ENCODE data around the gene IL3. TPM values are rescaled to one million over a fixed set of nuclear protein-coding genes. Genes with fewer than 3 reads are reported as not detected.

Gene IL3
- total RNA-seq, 1 donor from 2014 or later, result not detected

DNA sequence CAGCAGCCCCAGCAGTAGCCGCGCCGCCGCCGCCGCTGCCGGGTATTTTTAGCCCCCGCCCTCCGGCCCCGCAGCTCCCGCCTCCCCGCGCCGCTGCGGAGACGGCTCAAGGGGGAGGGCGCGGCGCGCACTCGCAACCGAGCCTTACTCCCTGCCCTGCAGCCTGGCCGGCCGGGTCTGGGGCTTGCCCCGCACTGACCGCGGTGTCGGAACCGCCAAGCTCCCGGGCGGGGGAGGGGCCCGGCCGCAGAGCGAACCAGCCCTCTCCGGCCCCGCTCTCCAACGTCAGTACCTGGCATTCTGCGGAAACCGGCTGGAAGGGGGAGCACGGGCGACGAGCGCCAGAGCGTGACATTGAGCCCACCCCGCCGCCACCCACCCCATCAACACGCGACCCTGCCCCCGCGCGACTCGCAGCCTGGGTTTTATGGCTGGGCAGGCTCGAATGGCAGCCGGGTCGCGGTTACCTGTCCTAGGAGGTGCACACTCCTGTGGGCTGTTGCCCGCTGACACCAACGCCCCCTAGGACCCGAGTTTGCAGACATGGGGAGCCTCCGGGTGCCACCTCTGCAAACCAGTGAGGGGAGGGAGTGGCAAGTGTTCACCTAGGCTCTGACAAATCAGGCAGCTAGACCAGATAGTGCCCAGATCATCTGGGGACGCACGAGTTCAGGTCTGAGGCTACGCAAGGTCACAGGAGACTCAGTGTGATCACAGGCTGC, 48.7 kb upstream of the IL3 start, which contains the start of gene ACSL6:
Gene ACSL6, minus strand, starts transcription at position 37 of the 722 bp plus-strand sequence. CDS start 105 bp downstream, outside the sequence.
- Histone ChIP-seq H4K20me1 (ENCODE audit: insufficient read depth, low read length) (no peaks in the 10 kb centered on the region), H3K4me2 (ENCODE audit: low read length) (peak within 1 kb of the TSS; percentile 81), H3K79me2 (ENCODE audit: insufficient read depth, low read length) (no peaks in the 10 kb centered on the region), H3K27ac (ENCODE audit: low read depth, low read length) (no peak within 1 kb of the TSS), H3K4me3 (ENCODE audit: insufficient read depth, low read depth, low read length) (peak within 1 kb of the TSS; percentile 38), H2AFZ (ENCODE audit: low read depth, low read length) (peak within 1 kb of the TSS; percentile 55), H3K4me1 (ENCODE audit: insufficient read depth, low read length) (no peaks in the 10 kb centered on the region), H3K9ac (ENCODE audit: low read length) (no peak within 1 kb of the TSS), H3K9me3 (ENCODE audit: insufficient read depth, low read depth, low read length) (no peaks in the 10 kb centered on the region), H3K36me3 (ENCODE audit: insufficient read depth, low read length) (no peaks in the 10 kb centered on the region), H3K27me3 (ENCODE audit: insufficient read depth, low read length) (peaks cover 29% of the 10 kb centered on the region)
- Mint-ChIP-seq H3K4me3 (ENCODE audit: unreplicated experiment) (peak within 1 kb of the TSS; percentile 77), H3K36me3 (ENCODE audit: low read depth, unreplicated experiment) (peaks cover under 1% of the 10 kb centered on the region), H3K27ac (ENCODE audit: unreplicated experiment) (no peak within 1 kb of the TSS), H3K4me1 (ENCODE audit: low read depth, unreplicated experiment) (no peaks in the 10 kb centered on the region), H3K27me3 (ENCODE audit: low read depth, unreplicated experiment) (peaks cover 66% of the 10 kb centered on the region), H3K9me3 (ENCODE audit: unreplicated experiment) (peaks cover 5% of the 10 kb centered on the region)
- TF ChIP-seq, protein P1, sequence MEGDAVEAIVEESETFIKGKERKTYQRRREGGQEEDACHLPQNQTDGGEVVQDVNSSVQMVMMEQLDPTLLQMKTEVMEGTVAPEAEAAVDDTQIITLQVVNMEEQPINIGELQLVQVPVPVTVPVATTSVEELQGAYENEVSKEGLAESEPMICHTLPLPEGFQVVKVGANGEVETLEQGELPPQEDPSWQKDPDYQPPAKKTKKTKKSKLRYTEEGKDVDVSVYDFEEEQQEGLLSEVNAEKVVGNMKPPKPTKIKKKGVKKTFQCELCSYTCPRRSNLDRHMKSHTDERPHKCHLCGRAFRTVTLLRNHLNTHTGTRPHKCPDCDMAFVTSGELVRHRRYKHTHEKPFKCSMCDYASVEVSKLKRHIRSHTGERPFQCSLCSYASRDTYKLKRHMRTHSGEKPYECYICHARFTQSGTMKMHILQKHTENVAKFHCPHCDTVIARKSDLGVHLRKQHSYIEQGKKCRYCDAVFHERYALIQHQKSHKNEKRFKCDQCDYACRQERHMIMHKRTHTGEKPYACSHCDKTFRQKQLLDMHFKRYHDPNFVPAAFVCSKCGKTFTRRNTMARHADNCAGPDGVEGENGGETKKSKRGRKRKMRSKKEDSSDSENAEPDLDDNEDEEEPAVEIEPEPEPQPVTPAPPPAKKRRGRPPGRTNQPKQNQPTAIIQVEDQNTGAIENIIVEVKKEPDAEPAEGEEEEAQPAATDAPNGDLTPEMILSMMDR (IDR thresholded peaks at IDR 0.05; ENCODE audit: insufficient read depth, low read depth, low read length), result no peak
- peak; percentile 84 for TF ChIP-seq EZH2 (IDR thresholded peaks at IDR 0.05; ENCODE audit: insufficient read depth, low read length)
- DNase-seq (ENCODE audit: low read depth), result no peak
- no peak for FAIRE-seq

DNA sequence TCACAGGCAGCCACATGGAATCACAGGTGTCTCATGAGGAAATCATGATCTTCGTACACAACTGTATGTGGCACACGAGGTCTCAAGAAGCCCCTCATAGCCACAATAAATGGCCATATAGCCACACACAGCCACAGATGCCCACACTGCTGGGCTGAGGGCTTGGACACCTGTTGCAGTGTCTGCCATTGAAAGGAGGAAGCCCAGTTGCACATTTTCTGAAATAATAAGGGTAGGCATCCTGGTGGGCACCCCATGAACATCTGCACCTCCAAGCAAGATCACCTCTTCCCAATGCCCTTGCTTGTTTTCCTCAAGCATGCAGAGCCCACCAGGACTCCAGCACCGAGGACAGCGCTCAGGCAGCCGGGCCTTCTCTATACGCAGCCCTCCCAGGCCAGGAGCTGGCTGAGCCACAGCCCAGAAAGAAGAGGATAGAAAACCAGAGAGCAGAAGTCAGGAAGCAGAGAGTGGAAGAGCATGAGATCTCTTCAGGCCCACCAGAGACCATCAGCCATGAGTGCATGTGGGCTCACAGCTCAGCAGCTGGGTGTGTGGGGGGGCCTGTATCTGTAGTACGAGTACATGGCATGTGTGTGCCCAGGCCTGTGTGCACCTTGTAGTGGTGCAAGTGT, 48.0 kb upstream of the IL3 start:
- Histone ChIP-seq H3K4me3 (ENCODE audit: insufficient read depth, low read depth, low read length) (no peak overlapping the region), H3K4me1 (ENCODE audit: insufficient read depth, low read length) (no peaks in the 10 kb centered on the region), H4K20me1 (ENCODE audit: insufficient read depth, low read length) (no peaks in the 10 kb centered on the region), H2AFZ (ENCODE audit: low read depth, low read length) (no peak overlapping the region), H3K9ac (ENCODE audit: low read length) (no peak overlapping the region), H3K36me3 (ENCODE audit: insufficient read depth, low read length) (no peaks in the 10 kb centered on the region), H3K27me3 (ENCODE audit: insufficient read depth, low read length) (peaks cover 31% of the 10 kb centered on the region), H3K27ac (ENCODE audit: low read depth, low read length) (no peak overlapping the region), H3K79me2 (ENCODE audit: insufficient read depth, low read length) (no peaks in the 10 kb centered on the region), H3K4me2 (ENCODE audit: low read length) (peak overlapping the region; percentile 81), H3K9me3 (ENCODE audit: insufficient read depth, low read depth, low read length) (no peaks in the 10 kb centered on the region)
- Mint-ChIP-seq H3K4me1 (ENCODE audit: low read depth, unreplicated experiment) (no peaks in the 10 kb centered on the region), H3K4me3 (ENCODE audit: unreplicated experiment) (peak overlapping the region; percentile 47), H3K36me3 (ENCODE audit: low read depth, unreplicated experiment) (no peaks in the 10 kb centered on the region), H3K27me3 (ENCODE audit: low read depth, unreplicated experiment) (peaks cover 66% of the 10 kb centered on the region), H3K9me3 (ENCODE audit: unreplicated experiment) (peaks cover 5% of the 10 kb centered on the region), H3K27ac (ENCODE audit: unreplicated experiment) (no peak overlapping the region)
- DNase-seq (ENCODE audit: low read depth), result peak; percentile 48
- FAIRE-seq, result no peak
- TF ChIP-seq, protein P1 (IDR thresholded peaks at IDR 0.05; ENCODE audit: insufficient read depth, low read depth, low read length), result no peak
- TF ChIP-seq EZH2 (IDR thresholded peaks at IDR 0.05; ENCODE audit: insufficient read depth, low read length), result no peak
